Osteocyte (in vitro differentiated cells): Measurements from ENCODE around the gene FHIT. TPM values are rescaled to one million over a fixed set of nuclear protein-coding genes. Genes with fewer than 3 reads are reported as not detected.
"Not testable (repeated sequence)": the region's sequence is repeated elsewhere in the genome, so short reads cannot be mapped to it uniquely, and the experiment has no call there.

ENCODE experiments used
- DNase-seq: peaks from one replicate; pipeline ENCODE4 v3.0.0; 2021; ENCODE audit warnings: mixed read lengths; ENCODE audit not compliant: unreplicated experiment; ENCODE audit errors: extremely low spot score
- H3K27ac Mint-ChIP-seq: one replicate; pipeline ENCODE4 v1.8.0; 2021; ENCODE audit warnings: mild to moderate bottlenecking, mixed read lengths; ENCODE audit not compliant: unreplicated experiment
- H3K27me3 Mint-ChIP-seq: one replicate; pipeline ENCODE4 v1.8.0; 2021; ENCODE audit warnings: mixed read lengths; ENCODE audit not compliant: unreplicated experiment
- H3K36me3 Mint-ChIP-seq: one replicate; pipeline ENCODE4 v1.8.0; 2021; ENCODE audit warnings: mixed read lengths; ENCODE audit not compliant: unreplicated experiment
- H3K4me1 Mint-ChIP-seq: one replicate; pipeline ENCODE4 v1.8.0; 2021; ENCODE audit warnings: mixed read lengths; ENCODE audit not compliant: unreplicated experiment
- H3K4me3 Mint-ChIP-seq: one replicate; pipeline ENCODE4 v1.8.0; 2021; ENCODE audit warnings: mild to moderate bottlenecking, moderate library complexity, mixed read lengths; ENCODE audit not compliant: unreplicated experiment
- H3K9me3 Mint-ChIP-seq: one replicate; pipeline ENCODE4 v1.8.0; 2021; ENCODE audit warnings: mixed read lengths; ENCODE audit not compliant: unreplicated experiment
- total RNA-seq: library from RNA; stranded (reverse); gene quantifications from 2 replicates; pipeline ENCODE4 v1.2.1, GENCODE V29; 2021
- TF ChIP-seq, protein P1 (sequence below): fragments of 200-600 bp; sonication (generic); IDR thresholded peaks from 2 replicates; pipeline ENCODE4 v1.5.0; 2021; ENCODE audit warnings: antibody characterized with exemption, mild to moderate bottlenecking, moderate library complexity

Gene FHIT
- total RNA-seq, 1 donor from 2014 or later, result 2.3 TPM

DNA sequence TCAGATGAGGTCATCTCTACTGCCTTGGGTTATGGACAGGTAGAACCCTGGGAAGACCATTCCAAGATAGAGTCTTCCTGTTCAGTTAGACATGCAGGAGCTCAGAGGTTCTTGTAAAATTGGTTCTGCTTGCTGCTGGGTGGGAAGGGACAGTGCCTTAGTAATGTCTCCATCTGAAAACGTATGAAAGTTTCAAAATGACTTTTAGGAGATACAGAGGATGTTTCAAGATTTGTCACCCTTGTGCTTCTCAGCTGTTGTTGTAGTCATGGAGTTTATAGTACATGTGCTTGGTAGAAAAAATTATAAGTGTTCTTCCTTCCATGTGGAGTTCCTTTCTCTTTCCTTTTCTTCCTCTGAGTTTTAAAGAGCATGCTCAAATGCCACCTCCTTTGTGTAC is 1316.2 kb downstream of the FHIT start:
- Mint-ChIP-seq H3K4me3 (no peak overlapping the region), H3K36me3 (no peaks in the 10 kb centered on the region), H3K4me1 (no peaks in the 10 kb centered on the region), H3K27me3 (peaks cover 24% of the 10 kb centered on the region), H3K9me3 (no peaks in the 10 kb centered on the region), H3K27ac (no peak overlapping the region)
- TF ChIP-seq, protein P1, sequence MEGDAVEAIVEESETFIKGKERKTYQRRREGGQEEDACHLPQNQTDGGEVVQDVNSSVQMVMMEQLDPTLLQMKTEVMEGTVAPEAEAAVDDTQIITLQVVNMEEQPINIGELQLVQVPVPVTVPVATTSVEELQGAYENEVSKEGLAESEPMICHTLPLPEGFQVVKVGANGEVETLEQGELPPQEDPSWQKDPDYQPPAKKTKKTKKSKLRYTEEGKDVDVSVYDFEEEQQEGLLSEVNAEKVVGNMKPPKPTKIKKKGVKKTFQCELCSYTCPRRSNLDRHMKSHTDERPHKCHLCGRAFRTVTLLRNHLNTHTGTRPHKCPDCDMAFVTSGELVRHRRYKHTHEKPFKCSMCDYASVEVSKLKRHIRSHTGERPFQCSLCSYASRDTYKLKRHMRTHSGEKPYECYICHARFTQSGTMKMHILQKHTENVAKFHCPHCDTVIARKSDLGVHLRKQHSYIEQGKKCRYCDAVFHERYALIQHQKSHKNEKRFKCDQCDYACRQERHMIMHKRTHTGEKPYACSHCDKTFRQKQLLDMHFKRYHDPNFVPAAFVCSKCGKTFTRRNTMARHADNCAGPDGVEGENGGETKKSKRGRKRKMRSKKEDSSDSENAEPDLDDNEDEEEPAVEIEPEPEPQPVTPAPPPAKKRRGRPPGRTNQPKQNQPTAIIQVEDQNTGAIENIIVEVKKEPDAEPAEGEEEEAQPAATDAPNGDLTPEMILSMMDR, result no peak
- no peak for DNase-seq

DNA sequence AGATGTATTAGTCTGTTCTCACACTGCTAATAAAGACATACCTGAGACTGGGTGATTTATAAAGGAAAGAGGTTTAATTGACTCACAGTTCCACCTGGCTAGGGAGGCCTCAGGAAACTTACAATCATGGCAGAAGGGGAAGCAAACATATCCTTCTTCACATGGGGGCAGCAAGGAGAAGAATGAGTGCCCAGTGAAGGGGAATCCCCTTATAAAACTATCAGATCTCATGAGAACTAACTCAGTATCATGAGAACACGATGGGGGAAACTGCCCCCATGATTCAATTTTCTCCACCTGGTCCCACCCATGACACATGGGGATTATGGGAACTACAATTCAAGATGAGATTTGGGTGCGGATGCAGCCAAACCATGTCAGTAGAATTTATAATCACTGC is 1316.7 kb downstream of the FHIT start:
- not testable (repeated sequence) for H3K27ac Mint-ChIP-seq, H3K9me3 Mint-ChIP-seq, DNase-seq, H3K4me3 Mint-ChIP-seq, H3K36me3 Mint-ChIP-seq, H3K4me1 Mint-ChIP-seq
- peaks cover 24% of the 10 kb centered on the region for H3K27me3 Mint-ChIP-seq

- DNase-seq, result no peak
- no peaks in the 10 kb centered on the region for H3K9me3 Mint-ChIP-seq
- no peak overlapping the region for H3K27ac Mint-ChIP-seq
- no peaks in the 10 kb centered on the region for H3K36me3 Mint-ChIP-seq
- TF ChIP-seq, protein P1, result no peak
- H3K27me3 Mint-ChIP-seq, result peaks cover 19% of the 10 kb centered on the region
- no peaks in the 10 kb centered on the region for H3K4me1 Mint-ChIP-seq
- no peak overlapping the region for H3K4me3 Mint-ChIP-seq
Measured at GRCh38 chr3:59930170-59930569, 1321.1 kb downstream of the FHIT start.

GRCh38 chr3:59927056-59927455 is 1324.2 kb downstream of the FHIT start:
- Mint-ChIP-seq H3K36me3 (no peaks in the 10 kb centered on the region), H3K27ac (no peak overlapping the region), H3K4me1 (no peaks in the 10 kb centered on the region), H3K27me3 (peaks cover 15% of the 10 kb centered on the region), H3K9me3 (no peaks in the 10 kb centered on the region), H3K4me3 (no peak overlapping the region)
- DNase-seq, result no peak
- TF ChIP-seq, protein P1, result no peak

GRCh38 chr3:59925946-59926345 is 1325.3 kb downstream of the FHIT start:
- Mint-ChIP-seq H3K36me3 (no peaks in the 10 kb centered on the region), H3K27me3 (peaks cover 15% of the 10 kb centered on the region), H3K27ac (no peak overlapping the region), H3K4me3 (no peak overlapping the region), H3K9me3 (no peaks in the 10 kb centered on the region), H3K4me1 (no peaks in the 10 kb centered on the region)
- TF ChIP-seq, protein P1, result no peak
- no peak for DNase-seq

- TF ChIP-seq, protein P1, result no peak
- no peaks in the 10 kb centered on the region for H3K9me3 Mint-ChIP-seq
- no peak for DNase-seq
- no peaks in the 10 kb centered on the region for H3K4me1 Mint-ChIP-seq
- no peak overlapping the region for H3K27ac Mint-ChIP-seq
- peaks cover 9% of the 10 kb centered on the region for H3K27me3 Mint-ChIP-seq
- H3K4me3 Mint-ChIP-seq, result no peak overlapping the region
- H3K36me3 Mint-ChIP-seq, result no peaks in the 10 kb centered on the region
Measured at GRCh38 chr3:59922192-59922591, 1329.1 kb downstream of the FHIT start.
